Right atrium auricular region (tissue), 2 donors: ENCODE data around the gene SLC4A5. TPM values are rescaled to one million over a fixed set of nuclear protein-coding genes. Genes with fewer than 3 reads are reported as not detected.

ENCODE experiments used
- DNase-seq: peaks from one replicate; pipeline ENCODE4 v3.0.0-alpha.2; 2019; ENCODE audit warnings: low spot score
- H3K27ac ChIP-seq, 2 donors: fragments of 200-600 bp; sonication (generic); 1 replicate in 1 of 2; 2 replicates in 1 of 2; pipeline ENCODE4 v1.5.1; 2016 to 2019
- H3K27me3 ChIP-seq, 2 donors: fragments of 200-600 bp; sonication (generic); one replicate each; pipeline versions ENCODE4 v1.5.1 to v1.6.0; 2017 to 2019
- H3K36me3 ChIP-seq: fragments of 200-600 bp; sonication (generic); one replicate; pipeline ENCODE4 v1.5.1; 2016
- H3K4me1 ChIP-seq, 2 donors: fragments of 200-600 bp; sonication (generic); one replicate each; pipeline versions ENCODE4 v1.5.1 to v1.6.0; 2017 to 2019
- H3K4me3 ChIP-seq, 2 donors: fragments of 200-600 bp; sonication (generic); 1 replicate in 1 of 2; 2 replicates in 1 of 2; pipeline ENCODE4 v1.5.1; 2017 to 2019; ENCODE audit warnings: mild to moderate bottlenecking in 1 of 2, moderate library complexity in 1 of 2
- H3K9me3 ChIP-seq, 2 donors: fragments of 200-600 bp; sonication (generic); one replicate each; pipeline ENCODE4 v1.5.1; 2019
- total RNA-seq, 2 donors: library from RNA; depleted of rRNA; stranded (reverse); fragments of >200 nt; gene quantifications; one replicate each; pipeline ENCODE4 v1.1.0, GENCODE V29; 2016
- TF ChIP-seq, protein P1 (sequence below), 2 donors: fragments of 200-600 bp; sonication (generic); IDR thresholded peaks; one replicate each; pipeline ENCODE4 v1.5.1; 2019; ENCODE audit warnings: antibody characterized with exemption in 2 of 2

Gene SLC4A5
- total RNA-seq, 2 donors from 2014 or later: 0.28 to 1.3 TPM

DNA sequence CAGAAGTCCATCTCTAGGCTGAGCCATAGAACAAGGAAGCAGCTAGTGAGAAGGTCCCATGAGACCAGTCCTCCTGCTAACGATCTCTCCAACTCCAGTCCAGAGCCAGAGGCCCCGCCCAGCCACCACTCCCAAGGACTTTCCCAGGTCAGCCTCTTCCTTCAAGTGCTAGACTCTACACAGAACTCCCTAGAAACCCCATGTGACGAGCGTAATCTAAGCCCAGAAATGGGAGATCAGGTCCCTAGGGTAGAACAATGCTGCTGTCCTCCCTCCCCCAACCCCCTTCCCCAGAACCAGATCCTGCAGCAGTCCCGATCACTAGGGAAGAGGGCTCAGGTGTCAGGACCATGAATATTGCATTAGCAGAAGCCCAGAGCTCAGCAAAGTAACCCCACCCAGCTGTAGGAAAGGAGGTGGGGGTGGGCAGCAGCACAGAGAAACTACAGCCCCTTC lies 30.0 kb upstream of the SLC4A5 start:
- TF ChIP-seq, protein P1, sequence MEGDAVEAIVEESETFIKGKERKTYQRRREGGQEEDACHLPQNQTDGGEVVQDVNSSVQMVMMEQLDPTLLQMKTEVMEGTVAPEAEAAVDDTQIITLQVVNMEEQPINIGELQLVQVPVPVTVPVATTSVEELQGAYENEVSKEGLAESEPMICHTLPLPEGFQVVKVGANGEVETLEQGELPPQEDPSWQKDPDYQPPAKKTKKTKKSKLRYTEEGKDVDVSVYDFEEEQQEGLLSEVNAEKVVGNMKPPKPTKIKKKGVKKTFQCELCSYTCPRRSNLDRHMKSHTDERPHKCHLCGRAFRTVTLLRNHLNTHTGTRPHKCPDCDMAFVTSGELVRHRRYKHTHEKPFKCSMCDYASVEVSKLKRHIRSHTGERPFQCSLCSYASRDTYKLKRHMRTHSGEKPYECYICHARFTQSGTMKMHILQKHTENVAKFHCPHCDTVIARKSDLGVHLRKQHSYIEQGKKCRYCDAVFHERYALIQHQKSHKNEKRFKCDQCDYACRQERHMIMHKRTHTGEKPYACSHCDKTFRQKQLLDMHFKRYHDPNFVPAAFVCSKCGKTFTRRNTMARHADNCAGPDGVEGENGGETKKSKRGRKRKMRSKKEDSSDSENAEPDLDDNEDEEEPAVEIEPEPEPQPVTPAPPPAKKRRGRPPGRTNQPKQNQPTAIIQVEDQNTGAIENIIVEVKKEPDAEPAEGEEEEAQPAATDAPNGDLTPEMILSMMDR (IDR thresholded peaks at IDR 0.05): no peak
- Histone ChIP-seq H3K4me1 (peaks cover 0 to 28% of the 10 kb centered on the region in 2 donors), H3K27me3 (no peaks in the 10 kb centered on the region), H3K4me3 (no peak overlapping the region), H3K36me3 (peaks cover 60% of the 10 kb centered on the region), H3K9me3 (no peaks in the 10 kb centered on the region), H3K27ac (peak overlapping the region in 1 of 2 donors; percentile 52)
- DNase-seq: no peak

- DNase-seq: no peak
- H3K27me3 ChIP-seq: no peaks in the 10 kb centered on the region
- H3K4me3 ChIP-seq: no peak overlapping the region
- H3K4me1 ChIP-seq: peaks cover 0 to 28% of the 10 kb centered on the region in 2 donors
- no peaks in the 10 kb centered on the region for H3K9me3 ChIP-seq
- peak overlapping the region in 1 of 2 donors; percentile 13 for H3K27ac ChIP-seq
- TF ChIP-seq, protein P1 (IDR thresholded peaks at IDR 0.05): no peak
- H3K36me3 ChIP-seq: peaks cover 61% of the 10 kb centered on the region
These were observed 29.5 kb upstream of the SLC4A5 start for GRCh38 chr2:74372674-74373073.

DNA sequence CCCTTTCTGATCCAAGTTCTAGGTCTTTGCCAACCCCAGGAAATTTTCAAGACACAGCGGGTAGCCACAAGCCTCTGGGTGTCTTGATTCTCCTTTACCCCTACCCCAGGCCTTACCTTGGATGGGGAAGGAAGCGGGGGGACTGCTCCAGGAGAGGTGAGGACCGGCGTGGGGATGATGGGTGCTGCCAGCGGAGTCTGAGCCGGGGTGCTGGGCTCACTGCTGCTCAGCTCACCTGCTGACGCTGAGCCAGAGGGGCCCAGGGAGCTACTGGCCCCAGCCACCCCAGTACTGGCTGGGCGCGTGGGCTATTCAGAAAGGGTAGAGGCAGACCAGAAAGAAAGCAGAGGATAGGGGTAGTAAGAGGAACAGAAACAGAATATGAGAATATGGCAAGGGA lies 28.2 kb upstream of the SLC4A5 start:
- Histone ChIP-seq H3K4me3 (no peak overlapping the region), H3K9me3 (no peaks in the 10 kb centered on the region), H3K4me1 (peaks cover 0 to 28% of the 10 kb centered on the region in 2 donors), H3K27ac (no peak overlapping the region), H3K27me3 (no peaks in the 10 kb centered on the region), H3K36me3 (peaks cover 62% of the 10 kb centered on the region)
- TF ChIP-seq, protein P1 (IDR thresholded peaks at IDR 0.05): no peak
- DNase-seq: no peak

- no peak overlapping the region for H3K27ac ChIP-seq
- H3K9me3 ChIP-seq: no peaks in the 10 kb centered on the region
- DNase-seq: no peak
- peaks cover 76% of the 10 kb centered on the region for H3K36me3 ChIP-seq
- H3K4me3 ChIP-seq: no peak overlapping the region
- H3K27me3 ChIP-seq: no peaks in the 10 kb centered on the region
- TF ChIP-seq, protein P1 (IDR thresholded peaks at IDR 0.05): no peak
- peaks cover 0 to 29% of the 10 kb centered on the region in 2 donors for H3K4me1 ChIP-seq
These were observed 26.8 kb upstream of the SLC4A5 start for GRCh38 chr2:74369976-74370375.

DNA sequence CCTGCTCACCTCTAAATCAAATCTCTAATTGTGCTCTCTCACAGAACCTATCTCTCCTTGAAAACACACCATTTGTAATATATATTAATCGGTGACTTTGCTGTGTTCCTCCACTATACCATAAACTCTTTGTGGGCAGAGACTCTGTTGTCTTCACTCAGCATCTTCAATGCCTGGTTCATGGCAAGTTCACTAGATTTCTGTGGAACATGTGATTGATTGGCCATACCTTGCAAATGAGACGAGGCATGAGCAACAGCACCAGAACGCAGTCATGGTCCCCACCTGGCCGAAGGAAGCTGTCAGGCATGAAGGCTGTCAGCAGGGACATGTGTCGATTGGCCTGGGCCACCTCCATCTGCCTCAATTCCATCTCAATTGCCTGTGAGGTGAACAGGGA lies 25.3 kb upstream of the SLC4A5 start:
- no peaks in the 10 kb centered on the region for H3K9me3 ChIP-seq
- no peak overlapping the region for H3K4me3 ChIP-seq
- peaks cover 0 to 17% of the 10 kb centered on the region in 2 donors for H3K4me1 ChIP-seq
- H3K27me3 ChIP-seq: no peaks in the 10 kb centered on the region
- TF ChIP-seq, protein P1 (IDR thresholded peaks at IDR 0.05): no peak
- peaks cover 91% of the 10 kb centered on the region for H3K36me3 ChIP-seq
- no peak for DNase-seq
- no peak overlapping the region for H3K27ac ChIP-seq

DNA sequence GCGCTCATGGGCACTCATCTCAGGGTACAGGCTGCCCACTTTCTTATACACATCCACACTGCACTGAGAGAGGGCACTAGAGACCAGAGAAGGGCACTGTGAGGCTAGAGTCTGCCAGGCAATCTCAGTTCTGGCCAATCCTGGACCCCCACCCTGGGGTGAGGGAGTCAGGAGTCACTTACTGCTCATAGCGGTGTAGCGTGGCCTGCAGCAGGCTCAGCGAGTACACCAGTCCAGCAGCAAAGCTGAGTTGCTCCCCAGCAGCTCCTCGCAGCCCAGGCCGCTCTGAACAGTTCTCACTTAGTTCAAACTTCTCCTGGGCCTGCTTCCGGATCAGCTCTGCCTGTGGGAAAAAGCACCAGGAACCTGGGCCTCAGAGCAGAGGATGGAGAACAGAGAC lies 24.6 kb upstream of the SLC4A5 start:
- Histone ChIP-seq H3K9me3 (no peaks in the 10 kb centered on the region), H3K4me3 (no peak overlapping the region), H3K4me1 (peaks cover 0 to 10% of the 10 kb centered on the region in 2 donors), H3K36me3 (peaks cover 97% of the 10 kb centered on the region), H3K27ac (no peak overlapping the region), H3K27me3 (no peaks in the 10 kb centered on the region)
- DNase-seq: no peak
- TF ChIP-seq, protein P1 (IDR thresholded peaks at IDR 0.05): no peak
